ENCODE results near the gene IL15. TPM values are rescaled to one million over a fixed set of nuclear protein-coding genes. Genes with fewer than 3 reads are reported as not detected.

IL15 gene
- total and polyA plus RNA-seq, 8 donors = 1.2 to 15.6 (median 3.4) TPM

DNA sequence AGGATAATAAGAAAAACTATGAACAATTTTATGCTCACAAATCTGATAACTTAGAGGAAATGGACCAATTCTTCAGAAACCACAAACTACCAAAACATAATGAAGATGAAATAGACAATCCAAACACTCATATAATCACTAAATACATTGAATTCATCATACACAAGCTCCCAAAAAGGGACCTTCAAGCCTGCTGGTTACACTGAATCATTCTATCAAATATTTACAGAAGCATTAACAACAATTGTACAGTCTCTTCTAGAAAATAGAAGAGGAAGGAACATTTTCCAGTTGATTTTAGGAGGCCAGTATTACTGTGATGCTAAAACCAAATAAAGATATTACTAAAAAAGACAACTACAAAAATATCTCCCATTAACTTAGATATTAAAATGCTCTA is 88.3 kb downstream of the IL15 start:
- TF ChIP-seq POLR2A (IDR thresholded peaks at IDR 0.05) = no peak
- TF ChIP-seq POLR2AphosphoS5 (IDR thresholded peaks at IDR 0.05) = no peak
- peaks cover 0 to 12% (median 4%) of the 10 kb centered on the region in 4 donors for H3K36me3 ChIP-seq
- no peak for DNase-seq
- H3K27me3 ChIP-seq = no peaks in the 10 kb centered on the region
- no peaks in the 10 kb centered on the region for H3K9me3 ChIP-seq
- no peak overlapping the region for H3K27ac ChIP-seq
- no peak overlapping the region for H3K4me3 ChIP-seq
- no peaks in the 10 kb centered on the region for H3K4me1 ChIP-seq
- intact Hi-C loops (cut with DNase I; ENCODE audit: low total_unique reads) = no loop called here

DNA sequence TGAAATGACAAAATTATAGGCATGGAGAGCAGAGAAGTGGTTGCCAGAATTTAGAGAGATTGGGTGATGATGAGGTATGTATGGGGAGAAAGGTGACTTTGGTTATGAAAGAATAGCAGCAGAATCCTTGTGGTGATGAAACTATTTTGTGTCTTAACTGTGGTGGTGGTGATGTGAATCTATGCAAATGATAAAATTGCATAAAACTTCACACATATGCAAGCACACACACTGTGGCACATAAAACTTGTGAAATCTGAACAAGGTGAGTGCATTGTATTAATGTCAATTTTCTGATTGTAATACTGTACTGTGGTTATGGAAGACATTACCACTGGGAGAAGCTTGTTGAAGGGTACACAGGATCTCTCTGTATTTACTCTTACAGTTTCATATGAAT is 91.0 kb downstream of the IL15 start:
- DNase-seq = no peak
- no peak overlapping the region for H3K4me3 ChIP-seq
- H3K4me1 ChIP-seq = no peaks in the 10 kb centered on the region
- intact Hi-C loops (cut with DNase I; ENCODE audit: low total_unique reads) = no loop called here
- no peaks in the 10 kb centered on the region for H3K9me3 ChIP-seq
- peaks cover 0 to 30% (median 24%) of the 10 kb centered on the region in 4 donors for H3K36me3 ChIP-seq
- no peaks in the 10 kb centered on the region for H3K27me3 ChIP-seq
- no peak overlapping the region for H3K27ac ChIP-seq
- TF ChIP-seq, protein P1, sequence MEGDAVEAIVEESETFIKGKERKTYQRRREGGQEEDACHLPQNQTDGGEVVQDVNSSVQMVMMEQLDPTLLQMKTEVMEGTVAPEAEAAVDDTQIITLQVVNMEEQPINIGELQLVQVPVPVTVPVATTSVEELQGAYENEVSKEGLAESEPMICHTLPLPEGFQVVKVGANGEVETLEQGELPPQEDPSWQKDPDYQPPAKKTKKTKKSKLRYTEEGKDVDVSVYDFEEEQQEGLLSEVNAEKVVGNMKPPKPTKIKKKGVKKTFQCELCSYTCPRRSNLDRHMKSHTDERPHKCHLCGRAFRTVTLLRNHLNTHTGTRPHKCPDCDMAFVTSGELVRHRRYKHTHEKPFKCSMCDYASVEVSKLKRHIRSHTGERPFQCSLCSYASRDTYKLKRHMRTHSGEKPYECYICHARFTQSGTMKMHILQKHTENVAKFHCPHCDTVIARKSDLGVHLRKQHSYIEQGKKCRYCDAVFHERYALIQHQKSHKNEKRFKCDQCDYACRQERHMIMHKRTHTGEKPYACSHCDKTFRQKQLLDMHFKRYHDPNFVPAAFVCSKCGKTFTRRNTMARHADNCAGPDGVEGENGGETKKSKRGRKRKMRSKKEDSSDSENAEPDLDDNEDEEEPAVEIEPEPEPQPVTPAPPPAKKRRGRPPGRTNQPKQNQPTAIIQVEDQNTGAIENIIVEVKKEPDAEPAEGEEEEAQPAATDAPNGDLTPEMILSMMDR (IDR thresholded peaks at IDR 0.05) = no peak
- TF ChIP-seq POLR2AphosphoS5 (IDR thresholded peaks at IDR 0.05) = no peak
- TF ChIP-seq EP300 (IDR thresholded peaks at IDR 0.05) = no peak
- TF ChIP-seq POLR2A (IDR thresholded peaks at IDR 0.05) = no peak

DNA sequence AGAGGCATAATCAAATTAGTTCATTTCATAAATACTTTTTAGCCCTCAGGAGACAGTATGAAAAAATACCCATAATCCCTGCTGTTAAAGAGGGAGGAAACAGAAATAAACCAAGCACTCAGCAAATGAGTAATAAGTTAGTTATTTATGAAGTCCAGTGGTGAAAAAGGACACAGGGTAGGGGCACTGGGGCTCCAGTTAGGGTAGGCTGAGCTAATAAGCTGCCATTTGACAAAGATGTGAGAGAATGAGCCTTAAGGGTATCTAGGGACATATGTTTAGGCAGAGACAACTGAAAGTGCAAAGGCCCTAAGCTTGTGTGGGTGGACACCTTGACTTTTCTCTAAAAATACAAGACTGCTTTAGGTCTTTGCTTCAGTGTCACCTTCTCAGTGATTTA is 94.4 kb downstream of the IL15 start:
- Histone ChIP-seq H3K4me3 (no peak overlapping the region), H3K36me3 (peaks cover 0 to 58% (median 34%) of the 10 kb centered on the region in 4 donors), H3K27ac (no peak overlapping the region), H3K27me3 (no peaks in the 10 kb centered on the region), H3K9me3 (no peaks in the 10 kb centered on the region), H3K4me1 (no peaks in the 10 kb centered on the region)
- DNase-seq = no peak
- TF ChIP-seq POLR2AphosphoS5 (IDR thresholded peaks at IDR 0.05) = no peak
- intact Hi-C loops (cut with DNase I; ENCODE audit: low total_unique reads) = no loop called here

DNA sequence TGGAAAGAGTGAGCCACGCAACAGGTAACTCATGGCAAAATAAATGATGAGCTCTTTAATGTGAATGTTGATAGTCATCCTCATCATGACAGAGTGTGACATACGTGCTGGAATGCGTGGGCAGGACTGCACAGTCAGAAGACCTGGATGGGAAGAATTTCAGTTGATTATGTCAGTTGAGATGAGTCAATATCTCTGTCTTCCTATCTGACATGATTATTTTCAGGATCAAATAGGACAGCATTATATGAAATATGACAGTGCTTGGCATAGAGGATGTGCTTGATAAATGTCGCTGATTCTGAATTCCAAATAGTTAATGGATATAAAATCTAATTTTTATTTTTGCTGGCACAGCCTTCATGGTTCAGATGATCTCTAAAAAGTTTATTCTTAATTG is 95.1 kb downstream of the IL15 start:
- no peaks in the 10 kb centered on the region for H3K27me3 ChIP-seq
- no peak overlapping the region for H3K27ac ChIP-seq
- H3K4me3 ChIP-seq = no peak overlapping the region
- intact Hi-C loops (cut with DNase I; ENCODE audit: low total_unique reads) = no loop called here
- H3K9me3 ChIP-seq = peaks cover 0 to 4% (median 0%) of the 10 kb centered on the region in 4 donors
- TF ChIP-seq, protein P1 (IDR thresholded peaks at IDR 0.05) = no peak
- TF ChIP-seq POLR2A (IDR thresholded peaks at IDR 0.05) (no peak), POLR2AphosphoS5 (IDR thresholded peaks at IDR 0.05) (no peak), EP300 (IDR thresholded peaks at IDR 0.05) (no peak)
- H3K4me1 ChIP-seq = no peaks in the 10 kb centered on the region
- WGBS, 5 donors = 90 to 95% (median 92%) methylated on average over 4 of the region's 4 CpGs
- peaks cover 0 to 58% (median 35%) of the 10 kb centered on the region in 4 donors for H3K36me3 ChIP-seq
- no peak for DNase-seq

DNA sequence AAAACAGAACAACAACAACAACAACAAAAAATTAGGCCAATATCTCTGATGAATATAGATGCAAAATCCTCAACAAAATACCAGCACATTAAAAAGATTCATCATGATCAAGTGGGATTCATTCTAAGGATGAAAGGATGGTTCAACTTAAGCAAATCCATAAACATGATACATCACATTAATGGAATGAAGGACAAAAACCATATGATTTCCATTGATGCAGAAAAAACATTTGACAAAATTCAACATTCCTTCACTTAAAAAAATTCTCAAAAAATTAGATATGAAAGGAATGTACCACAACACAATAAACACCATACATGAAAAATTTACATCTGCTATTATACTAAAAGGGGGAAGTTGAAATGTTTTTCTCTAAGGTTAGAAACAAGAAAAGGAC is 103.3 kb downstream of the IL15 start:
- Histone ChIP-seq H3K4me3 (no peak overlapping the region), H3K27ac (no peak overlapping the region), H3K36me3 (peaks cover 0 to 13% (median 5%) of the 10 kb centered on the region in 4 donors), H3K9me3 (peaks cover 3 to 71% (median 24%) of the 10 kb centered on the region in 4 donors), H3K27me3 (no peaks in the 10 kb centered on the region), H3K4me1 (no peaks in the 10 kb centered on the region)
- intact Hi-C loops (cut with DNase I; ENCODE audit: low total_unique reads) = no loop called here
- TF ChIP-seq POLR2A (IDR thresholded peaks at IDR 0.05) = no peak
- no peak for TF ChIP-seq EP300 (IDR thresholded peaks at IDR 0.05)
- no peak for TF ChIP-seq POLR2AphosphoS5 (IDR thresholded peaks at IDR 0.05)
- TF ChIP-seq, protein P1 (IDR thresholded peaks at IDR 0.05) = no peak
- DNase-seq = no peak

Measured in stomach (tissue), 9 donors.